Suppressor macrophage treated with lipopolysaccharide for 4 hours (primary cell): ENCODE measurements around the gene SPSB4.
A peak's percentile ranks its signal among the peaks of the same experiment; 100 is the strongest.

ENCODE experiments used
- DNase-seq: peaks from one replicate; pipeline ENCODE4 v3.0.0-alpha.2; 2020

SPSB4 gene

GRCh38 chr3:141076797-141077571 is 25.8 kb downstream of the SPSB4 start:
- DNase-seq = peak; percentile 84

GRCh38 chr3:141077631-141078030 is 26.5 kb downstream of the SPSB4 start:
- no peak for DNase-seq

DNA sequence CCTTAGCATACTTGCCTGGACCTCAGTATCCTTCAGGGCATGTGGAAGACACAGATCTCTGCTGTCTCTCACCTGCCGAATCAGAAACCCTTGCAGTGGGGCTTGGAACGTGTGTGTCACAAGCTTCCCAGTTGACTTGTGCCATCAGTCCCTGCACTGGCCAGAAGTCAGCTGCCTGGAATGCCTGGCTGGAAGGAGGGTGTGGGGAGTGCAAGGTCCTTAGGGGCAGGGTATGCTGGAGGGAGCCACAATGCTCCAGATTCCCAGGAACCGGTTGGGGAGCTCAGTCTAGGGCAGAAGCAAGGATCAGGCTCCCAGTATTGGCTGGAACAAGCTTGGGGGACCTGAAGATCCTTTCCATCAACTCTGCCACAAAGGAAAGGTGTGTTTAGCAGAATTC is 27.1 kb downstream of the SPSB4 start:
- DNase-seq = no peak

DNA sequence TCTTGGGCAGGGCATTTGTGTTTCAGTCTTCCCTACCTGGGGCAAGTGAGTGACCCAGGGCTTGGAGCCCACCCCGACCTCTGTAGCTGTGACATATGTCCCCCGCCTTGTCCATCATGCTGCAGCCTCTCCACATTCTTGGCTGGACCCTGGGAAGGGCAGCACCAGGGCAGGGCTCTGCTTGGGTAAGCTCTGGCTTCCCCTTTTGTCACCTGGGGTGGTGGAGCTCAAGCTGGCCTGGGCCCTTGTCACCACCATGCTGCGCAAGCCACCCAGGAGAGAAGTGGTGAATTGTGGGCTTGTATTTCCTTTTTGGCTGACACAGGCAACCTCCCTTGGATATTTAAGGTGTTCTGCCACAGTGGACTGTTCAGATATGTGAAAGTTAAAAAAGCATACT is 29.3 kb downstream of the SPSB4 start:
- DNase-seq = no peak

- DNase-seq = no peak
Measured at GRCh38 chr3:141081141-141081795, 30.1 kb downstream of the SPSB4 start.

DNA sequence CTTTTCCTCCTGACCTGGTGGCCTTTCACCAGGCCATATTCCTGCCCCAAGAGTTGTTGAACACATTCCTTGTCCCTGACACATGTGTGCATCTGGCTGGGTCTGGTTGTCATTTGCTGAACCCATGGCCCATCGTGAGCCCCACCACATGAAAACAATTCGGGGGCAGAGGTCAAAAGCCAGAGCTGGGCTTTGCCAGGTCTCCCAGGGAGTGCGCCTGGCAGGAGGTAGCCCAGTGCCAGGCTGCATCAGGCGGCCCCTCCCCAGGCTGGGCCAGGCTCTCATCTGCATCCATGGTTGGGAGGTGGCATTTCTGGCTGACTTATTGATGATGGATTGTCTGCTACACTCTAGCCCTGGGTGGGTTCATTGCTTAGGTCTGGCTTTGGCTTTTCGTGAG is 30.9 kb downstream of the SPSB4 start:
- DNase-seq = no peak

DNA sequence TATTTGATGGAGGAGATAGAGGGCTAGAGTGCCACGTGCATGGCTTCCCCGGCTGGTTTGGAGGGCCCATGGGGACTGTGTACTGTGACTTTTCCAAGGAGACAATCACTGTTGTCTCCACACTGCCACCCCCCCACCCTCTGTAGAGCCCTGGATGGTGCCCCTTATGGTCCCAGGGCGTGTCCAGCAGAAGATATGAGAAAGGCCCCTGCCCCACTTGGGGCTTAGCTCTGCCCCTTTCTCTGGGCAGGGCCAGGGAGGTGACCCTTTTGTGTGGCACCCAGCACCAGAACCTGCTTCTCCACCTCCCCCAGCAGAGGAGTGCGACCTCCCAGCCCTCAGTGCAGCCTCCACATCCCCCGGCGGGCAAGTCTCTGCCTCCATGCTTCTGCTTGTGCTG is 32.1 kb downstream of the SPSB4 start:
- DNase-seq = no peak

DNA sequence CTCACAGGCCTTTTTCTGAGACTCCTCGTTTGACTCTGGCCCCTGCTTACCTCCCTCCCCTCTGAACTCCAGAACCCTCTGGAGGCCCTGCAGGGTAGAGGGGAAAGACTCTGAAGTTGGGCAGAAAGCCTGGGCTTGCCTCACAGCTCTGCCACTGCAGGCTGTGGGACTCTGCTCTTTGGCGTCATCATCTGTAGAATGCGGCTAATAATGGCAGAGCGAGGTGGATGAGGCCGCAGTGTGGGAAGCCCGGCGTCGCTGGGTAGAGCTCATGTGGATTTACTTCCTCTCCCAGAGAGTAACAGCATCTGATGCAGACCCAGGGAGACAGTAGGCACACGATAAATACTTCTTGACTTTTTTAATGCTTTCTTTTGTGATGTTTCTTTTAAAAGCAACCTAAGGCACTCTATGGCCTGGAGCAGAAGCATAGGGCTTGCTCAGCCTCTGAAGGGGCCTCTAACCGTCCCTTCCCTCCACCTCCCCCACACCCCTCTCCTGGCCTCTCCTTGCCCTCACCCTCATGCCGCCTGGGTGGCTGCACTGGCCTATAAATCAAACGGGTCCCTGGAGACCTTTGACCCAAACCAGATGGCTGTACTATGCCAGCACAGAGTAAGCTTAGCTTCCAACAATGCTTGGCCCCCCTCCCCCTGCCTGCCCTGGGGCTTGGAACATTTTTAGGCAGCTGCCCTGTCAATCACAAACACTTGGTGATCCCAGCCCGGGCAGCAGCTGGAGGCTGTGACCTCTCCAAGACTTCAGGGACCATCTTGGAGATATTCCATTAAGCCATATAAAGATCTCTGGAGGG is 32.9 kb downstream of the SPSB4 start:
- DNase-seq = no peak

- DNase-seq = no peak
Measured at GRCh38 chr3:141085343-141086070, 34.4 kb downstream of the SPSB4 start.

GRCh38 chr3:141086188-141086587 is 35.0 kb downstream of the SPSB4 start:
- no peak for DNase-seq

DNA sequence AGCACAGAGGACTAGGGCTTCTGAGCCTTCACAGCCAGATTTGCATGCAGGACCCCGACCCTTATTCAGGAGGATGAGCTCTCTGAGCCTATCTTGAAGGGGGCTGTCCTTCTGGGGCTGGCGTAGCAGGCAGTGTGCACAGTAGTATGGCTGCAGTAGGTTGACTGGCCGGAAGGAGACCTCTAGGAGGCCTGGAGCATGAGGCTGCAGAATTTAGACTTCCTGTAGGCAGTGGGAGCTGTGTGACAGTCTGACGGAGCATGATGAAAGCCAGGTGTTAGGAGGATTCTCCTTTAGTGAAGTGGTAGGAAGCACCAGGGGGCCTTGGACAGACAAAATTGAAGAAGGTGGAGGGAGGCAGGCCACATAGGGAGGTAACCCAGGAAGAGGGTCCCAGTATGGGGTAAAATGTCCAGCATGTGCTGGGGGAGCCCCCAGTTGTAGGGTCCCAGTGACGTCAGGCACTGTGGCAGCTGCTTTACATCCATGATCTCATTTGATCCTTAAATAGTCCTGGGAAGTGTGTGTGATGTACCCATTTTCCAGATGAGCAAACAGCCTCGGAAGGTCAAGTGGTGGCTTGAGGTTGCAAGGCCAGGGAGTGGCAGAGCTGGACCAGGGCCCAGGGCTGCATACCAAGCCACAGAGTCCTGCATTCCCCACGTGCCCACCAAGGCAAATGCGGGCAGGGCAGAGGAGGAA is 36.1 kb downstream of the SPSB4 start:
- DNase-seq = no peak

- no peak for DNase-seq
Measured at GRCh38 chr3:141087778-141088130, 36.6 kb downstream of the SPSB4 start.

- no peak for DNase-seq
Measured at GRCh38 chr3:141089339-141090152, 38.4 kb downstream of the SPSB4 start.

- no peak for DNase-seq
Measured at GRCh38 chr3:141091426-141091825, 40.3 kb downstream of the SPSB4 start.

GRCh38 chr3:141092663-141093062 is 41.5 kb downstream of the SPSB4 start:
- no peak for DNase-seq

DNA sequence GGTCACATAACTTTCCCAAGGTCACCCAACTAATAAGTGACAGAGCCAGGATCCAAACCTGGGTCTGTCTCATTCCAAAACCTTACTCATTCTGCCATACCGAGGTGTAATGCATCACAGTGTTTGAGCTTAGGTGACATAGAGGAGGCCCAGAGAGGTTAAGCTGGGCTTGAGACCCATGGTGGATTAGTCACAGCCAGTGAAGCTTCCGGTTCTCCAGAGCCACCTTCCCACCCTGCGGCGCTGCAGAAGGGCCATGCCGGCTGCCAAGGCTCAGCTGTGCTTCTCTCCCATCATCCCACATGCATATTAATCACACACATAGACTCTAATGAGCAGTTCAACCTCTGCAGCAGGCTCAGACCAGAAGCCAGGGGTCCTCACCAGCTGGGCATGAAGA is 42.2 kb downstream of the SPSB4 start:
- DNase-seq = no peak

GRCh38 chr3:141093971-141094684 is 43.0 kb downstream of the SPSB4 start:
- DNase-seq = no peak

DNA sequence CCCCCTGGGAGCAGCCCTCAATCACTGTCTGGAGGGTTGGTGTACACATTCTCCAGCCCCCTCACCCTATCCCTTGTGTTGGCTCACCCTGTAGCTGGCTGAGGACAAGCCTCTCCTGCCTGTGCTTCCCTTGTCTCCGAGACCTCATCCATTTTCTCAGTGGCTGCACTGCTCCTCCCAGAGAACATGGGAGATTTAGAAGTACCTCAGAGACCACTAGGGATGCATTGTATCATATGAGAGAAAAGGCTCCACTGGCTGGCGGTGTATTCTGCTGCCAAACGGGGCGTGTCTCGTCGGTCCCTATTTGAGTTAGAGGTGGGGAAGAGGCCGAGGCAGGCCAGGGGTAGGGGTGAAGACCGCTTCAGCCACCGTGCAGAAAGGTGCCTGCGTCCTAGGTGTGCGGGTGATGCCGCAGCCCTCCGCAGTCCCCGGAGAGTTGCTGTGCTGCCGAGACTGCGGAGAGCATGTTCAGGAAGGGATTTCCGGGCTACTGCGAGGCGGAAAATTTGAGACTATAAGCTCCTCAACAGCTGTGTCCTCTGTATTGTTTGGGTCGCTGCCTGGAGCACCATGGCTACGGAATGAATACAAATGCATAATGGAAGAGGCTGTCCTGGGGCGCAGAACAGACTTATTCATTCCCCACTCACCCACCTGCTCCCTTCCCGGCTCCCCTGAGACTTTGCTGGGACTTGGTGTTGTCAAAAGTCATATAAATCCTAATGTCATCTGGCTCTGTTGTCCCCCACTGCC is 43.8 kb downstream of the SPSB4 start:
- DNase-seq = no peak

- no peak for DNase-seq
Measured at GRCh38 chr3:141095546-141095937, 44.4 kb downstream of the SPSB4 start.

DNA sequence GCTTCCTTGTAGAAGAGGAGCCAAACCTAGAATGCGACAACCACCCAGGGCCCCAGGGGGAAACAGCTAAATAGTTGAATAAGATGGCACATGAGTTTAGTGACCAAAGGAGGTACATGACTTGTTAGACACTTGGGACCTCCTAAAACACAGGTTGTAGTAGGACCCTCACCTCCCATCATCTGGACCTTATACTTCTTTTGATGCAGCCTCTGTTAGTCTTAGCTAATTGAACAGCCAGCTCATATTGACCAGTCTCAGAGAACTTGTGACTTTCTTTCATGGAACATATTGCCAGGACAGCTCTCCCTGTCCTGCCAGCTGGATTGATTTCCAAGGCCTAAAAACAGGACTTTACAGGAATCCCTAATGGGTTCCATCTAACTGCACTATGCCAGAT is 45.0 kb downstream of the SPSB4 start:
- DNase-seq = no peak
